Brain microvascular endothelial cell (primary cell): Measurements from ENCODE around the gene SYNE3.

Source experiments
- DNase-seq: peaks from one replicate; pipeline ENCODE4 v3.0.0-alpha.2; 2020
- H3K27ac ChIP-seq: fragments of 250-450 bp; sonication (Bioruptor Pico); 2 replicates; pipeline ENCODE4 v1.5.1; 2020; ENCODE audit warnings: mild to moderate bottlenecking, moderate library complexity
- H3K27me3 ChIP-seq: fragments of 250-450 bp; sonication (Bioruptor Pico); replicated peaks from 2 replicates; pipeline ENCODE4 v1.5.1; 2020; ENCODE audit warnings: mild to moderate bottlenecking
- H3K36me3 ChIP-seq: fragments of 250-450 bp; sonication (Bioruptor Pico); replicated peaks from 2 replicates; pipeline ENCODE4 v1.5.1; 2020; ENCODE audit warnings: mild to moderate bottlenecking
- H3K4me3 ChIP-seq: 2 replicates; pipeline ENCODE4 v1.5.1; 2011; ENCODE audit warnings: low read depth, mild to moderate bottlenecking, control low read depth, low read length, moderate library complexity
- CTCF ChIP-seq: IDR thresholded peaks from 2 replicates; pipeline ENCODE4 v1.5.1; 2011; ENCODE audit warnings: low read depth, mild to moderate bottlenecking, moderate library complexity, low read length, control low read depth, inconsistent platforms; ENCODE audit errors: missing control alignments
- in situ Hi-C: cut with HindIII; loops from 2 replicates; pipeline ENCODE4 v1.10.0; 2017; ENCODE audit warnings: low sequenced_read_pairs, low pct_ligation_motif_present

Gene SYNE3

GRCh38 chr14:95544588-95544987 is 28.1 kb upstream of the SYNE3 start:
- TF ChIP-seq CTCF, result no peak
- H3K27me3 ChIP-seq, result no peaks in the 10 kb centered on the region
- DNase-seq, result peak; percentile 63

GRCh38 chr14:95543021-95543420 is 26.6 kb upstream of the SYNE3 start:
- H3K36me3 ChIP-seq, result no peaks in the 10 kb centered on the region
- H3K27me3 ChIP-seq, result no peaks in the 10 kb centered on the region
- no peak overlapping the region for H3K4me3 ChIP-seq
- no peak for TF ChIP-seq CTCF
- DNase-seq, result no peak
- no peak overlapping the region for H3K27ac ChIP-seq
- in situ Hi-C loops, result no loop called here

More at GRCh38 chr14:95544588-95544987, 28.1 kb upstream of the SYNE3 start:
- Histone ChIP-seq H3K4me3 (no peak overlapping the region), H3K27ac (peak overlapping the region; percentile 87), H3K36me3 (no peaks in the 10 kb centered on the region)
- in situ Hi-C loops, result no loop called here

- no peak for TF ChIP-seq CTCF
- in situ Hi-C loops, result no loop called here
- H3K4me3 ChIP-seq, result no peak overlapping the region
- H3K27me3 ChIP-seq, result no peaks in the 10 kb centered on the region
- no peaks in the 10 kb centered on the region for H3K36me3 ChIP-seq
- no peak overlapping the region for H3K27ac ChIP-seq
- no peak for DNase-seq
Measured at GRCh38 chr14:95541932-95542930, 25.8 kb upstream of the SYNE3 start.

GRCh38 chr14:95541346-95541745 is 24.9 kb upstream of the SYNE3 start:
- no peaks in the 10 kb centered on the region for H3K36me3 ChIP-seq
- in situ Hi-C loops, result no loop called here
- H3K27me3 ChIP-seq, result no peaks in the 10 kb centered on the region
- no peak overlapping the region for H3K27ac ChIP-seq
- H3K4me3 ChIP-seq, result no peak overlapping the region
- no peak for TF ChIP-seq CTCF
- no peak for DNase-seq

GRCh38 chr14:95540236-95540855 is 23.9 kb upstream of the SYNE3 start:
- no peaks in the 10 kb centered on the region for H3K27me3 ChIP-seq
- no peak overlapping the region for H3K27ac ChIP-seq
- DNase-seq, result no peak
- no peaks in the 10 kb centered on the region for H3K36me3 ChIP-seq
- H3K4me3 ChIP-seq, result no peak overlapping the region
- in situ Hi-C loops, result no loop called here
- TF ChIP-seq CTCF, result no peak
